Keratinocyte (primary cell): ENCODE results near the gene SEMA3D. TPM values are rescaled to one million over a fixed set of nuclear protein-coding genes. Genes with fewer than 3 reads are reported as not detected.

Source experiments
- DNase-seq: peaks from one replicate; pipeline ENCODE4 v3.0.0-alpha.2; 2011; ENCODE audit warnings: low read depth, missing footprints, low spot score
- FAIRE-seq: peaks from 2 replicates; lab custom pipeline; 2011; peaks lifted over from hg19 to GRCh38; lab: Jason Lieb, UNC
- H2AFZ ChIP-seq: 2 replicates; pipeline ENCODE4 v1.6.0; 2012; ENCODE audit warnings: low read length, control low read depth, inconsistent platforms; ENCODE audit not compliant: control insufficient read depth
- H3K27ac ChIP-seq: 2 replicates; pipeline ENCODE4 v1.5.1; 2011; ENCODE audit warnings: low read length; ENCODE audit not compliant: control insufficient read depth, insufficient read depth
- H3K27me3 ChIP-seq: 3 replicates; pipeline ENCODE4 v1.6.0; 2011; ENCODE audit warnings: low read length; ENCODE audit not compliant: control insufficient read depth, insufficient read depth; ENCODE audit errors: extremely low read depth
- H3K36me3 ChIP-seq, 2 experiments: 2 replicates in 1 of 2; 3 replicates in 1 of 2; pipeline ENCODE4 v1.5.1; 2011; ENCODE audit warnings: low read length in 2 of 2, mild to moderate bottlenecking in 1 of 2; ENCODE audit not compliant: control insufficient read depth in 2 of 2, insufficient read depth in 2 of 2; ENCODE audit errors: extremely low read depth in 1 of 2
- H3K4me1 ChIP-seq: 3 replicates; pipeline ENCODE4 v1.5.1; 2011; ENCODE audit warnings: low read length; ENCODE audit not compliant: control insufficient read depth, insufficient read depth; ENCODE audit errors: extremely low read depth
- H3K4me2 ChIP-seq: 3 replicates; pipeline ENCODE4 v1.6.0; 2011; ENCODE audit warnings: low read depth, low read length; ENCODE audit not compliant: control insufficient read depth, insufficient read depth; ENCODE audit errors: extremely low read depth
- H3K4me3 ChIP-seq, 3 experiments: fragments of 200-600 bp in 1 of 3; sonication (generic) in 1 of 3; 2 replicates in 2 of 3; 3 replicates in 1 of 3; pipeline ENCODE4 v1.5.1; 2011 to 2016; ENCODE audit warnings: low read length in 3 of 3, mild to moderate bottlenecking in 3 of 3, control low read depth in 2 of 3, inconsistent platforms in 1 of 3, low read depth in 1 of 3, mixed read lengths in 1 of 3, mixed run types in 1 of 3, moderate library complexity in 1 of 3; ENCODE audit not compliant: control insufficient read depth in 2 of 3, insufficient read depth in 2 of 3; ENCODE audit errors: extremely low read depth in 1 of 3
- H3K79me2 ChIP-seq: 2 replicates; pipeline ENCODE4 v1.6.0; 2012; ENCODE audit warnings: low read length; ENCODE audit not compliant: control insufficient read depth, insufficient read depth
- H3K9ac ChIP-seq: 3 replicates; pipeline ENCODE4 v1.6.0; 2011; ENCODE audit warnings: low read length; ENCODE audit not compliant: control insufficient read depth, insufficient read depth; ENCODE audit errors: extremely low read depth
- H3K9me1 ChIP-seq: 3 replicates; pipeline ENCODE4 v1.6.0; 2011; ENCODE audit warnings: low read length; ENCODE audit not compliant: control insufficient read depth, insufficient read depth; ENCODE audit errors: extremely low read depth
- H3K9me3 ChIP-seq: 2 replicates; pipeline ENCODE4 v1.5.1; 2012; ENCODE audit warnings: low read depth, low read length; ENCODE audit not compliant: control insufficient read depth
- H4K20me1 ChIP-seq: 3 replicates; pipeline ENCODE4 v1.6.0; 2011; ENCODE audit warnings: low read length; ENCODE audit not compliant: control insufficient read depth, insufficient read depth; ENCODE audit errors: extremely low read depth
- CTCF ChIP-seq, 3 experiments: IDR thresholded peaks in 1 of 3; conservative IDR thresholded peaks in 1 of 3; optimal IDR thresholded peaks in 1 of 3; 2 replicates in 2 of 3; 3 replicates in 1 of 3; pipeline versions ENCODE3 to v1.5.1; 2011; ENCODE audit warnings: low read length in 3 of 3, mild to moderate bottlenecking in 3 of 3, moderate library complexity in 2 of 3, control low read depth in 1 of 3, inconsistent platforms in 1 of 3; ENCODE audit not compliant: insufficient read depth in 2 of 3; ENCODE audit errors: extremely low read depth in 1 of 3
- EZH2 ChIP-seq: IDR thresholded peaks from one replicate; pipeline ENCODE4 v1.6.1; 2012; ENCODE audit warnings: inconsistent platforms, mild to moderate bottlenecking, low read length, moderate library complexity
- dilution Hi-C: fragments of 300-500 bp; cut with MboI; formaldehyde crosslinking; loops from one replicate; pipeline ENCODE4 v1.7.0; 2020; ENCODE audit warnings: low sequenced_read_pairs; ENCODE audit not compliant: extremely low pct_ligation_motif_present
- polyA plus RNA-seq, 5 experiments: library from polyadenylated mRNA; depleted of rRNA in 3 of 5; stranded (reverse) in 3 of 5; stranded (forward) in 1 of 5; unstranded in 1 of 5; fragments of >200 nt; gene quantifications; 1 replicate in 1 of 5; 2 replicates in 3 of 5; 3 replicates in 1 of 5; pipeline versions ENCODE4 v1.2.1 to v1.2.3, GENCODE V29; 2011 to 2012; ENCODE audit warnings: missing spikeins in 2 of 5, low read depth in 1 of 5, low replicate concordance in 1 of 5

Gene SEMA3D
- polyA plus RNA-seq, 1 donor (not counting 4 experiments of a cell fraction or from before 2014, with no cell fraction given): 5.2 TPM

GRCh38 chr7:85204061-85204460, 17.2 kb upstream of the SEMA3D start:
- DNase-seq (no peak), FAIRE-seq (no peak)
- no peak for TF ChIP-seq CTCF (optimal IDR thresholded peaks at IDR 0.05 in 1 of 3, IDR thresholded peaks at IDR 0.05 in 1 of 3, conservative IDR thresholded peaks at IDR 0.05 in 1 of 3; ENCODE audit: extremely low read depth in 1 of 3, insufficient read depth in 2 of 3, low read length in 3 of 3)
- no peak for TF ChIP-seq EZH2
- H2AFZ ChIP-seq: no peak overlapping the region
- H3K9me3 ChIP-seq: no peaks in the 10 kb centered on the region
- dilution Hi-C loops: no loop called here
- H3K4me2 ChIP-seq: no peak overlapping the region
- no peak overlapping the region for H3K4me3 ChIP-seq
- H3K9me1 ChIP-seq: no peaks in the 10 kb centered on the region
- no peaks in the 10 kb centered on the region for H4K20me1 ChIP-seq
- H3K9ac ChIP-seq: no peak overlapping the region
- no peaks in the 10 kb centered on the region for H3K36me3 ChIP-seq
- H3K79me2 ChIP-seq: no peaks in the 10 kb centered on the region
- no peak overlapping the region for H3K27ac ChIP-seq
- H3K4me1 ChIP-seq: no peaks in the 10 kb centered on the region
- no peaks in the 10 kb centered on the region for H3K27me3 ChIP-seq

GRCh38 chr7:85201209-85201608, 14.4 kb upstream of the SEMA3D start:
- Histone ChIP-seq H3K9me3 (no peaks in the 10 kb centered on the region), H3K9ac (no peak overlapping the region), H3K79me2 (no peaks in the 10 kb centered on the region), H2AFZ (no peak overlapping the region), H3K4me2 (no peak overlapping the region), H3K27ac (no peak overlapping the region), H3K9me1 (no peaks in the 10 kb centered on the region), H3K4me1 (no peaks in the 10 kb centered on the region), H3K4me3 (no peak overlapping the region), H4K20me1 (no peaks in the 10 kb centered on the region), H3K36me3 (no peaks in the 10 kb centered on the region), H3K27me3 (no peaks in the 10 kb centered on the region)
- DNase-seq (no peak), FAIRE-seq (no peak)
- dilution Hi-C loops: no loop called here
- TF ChIP-seq EZH2 (no peak), CTCF (optimal IDR thresholded peaks at IDR 0.05 in 1 of 3, IDR thresholded peaks at IDR 0.05 in 1 of 3, conservative IDR thresholded peaks at IDR 0.05 in 1 of 3; ENCODE audit: extremely low read depth in 1 of 3, insufficient read depth in 2 of 3, low read length in 3 of 3) (no peak)
